HG03460 (cell line): Measurements from ENCODE around the gene ABCD1.
"Not testable (repeated sequence)": the region's sequence is repeated elsewhere in the genome, so short reads cannot be mapped to it uniquely, and the experiment has no call there.

Experiments used
- ATAC-seq: cut with Tn5 transposase; IDR thresholded peaks from one replicate; pipeline ENCODE4 v1.9.1; 2021; ENCODE audit not compliant: unreplicated experiment

ABCD1 gene

GRCh38 chrX:153724252-153725038 is at the start of gene ABCD1, which contains the start of gene BCAP31:
Gene ABCD1 (plus strand): TSS chrX:153724856. CDS start chrX:153725267, 411 bp downstream.
Gene BCAP31 (minus strand): TSS chrX:153724387. CDS start chrX:153723244, 1,143 bp downstream.
- peak; percentile 48 for ATAC-seq

GRCh38 chrX:153681175-153681574 is 43.5 kb upstream of the ABCD1 start:
- ATAC-seq = no peak

- ATAC-seq = not testable (repeated sequence)
Measured at GRCh38 chrX:153683486-153683885, 41.2 kb upstream of the ABCD1 start.

GRCh38 chrX:153684467-153685155 is 40.0 kb upstream of the ABCD1 start:
- no peak for ATAC-seq

- no peak for ATAC-seq
Measured at GRCh38 chrX:153685156-153685536, 39.5 kb upstream of the ABCD1 start.

GRCh38 chrX:153685751-153686696 is 38.6 kb upstream of the ABCD1 start:
- ATAC-seq = no peak

- no peak for ATAC-seq
Measured at GRCh38 chrX:153686711-153687110, 37.9 kb upstream of the ABCD1 start.

GRCh38 chrX:153687121-153688039 is 37.3 kb upstream of the ABCD1 start, which contains the start of gene SLC6A8:
Gene SLC6A8 (plus strand): TSS chrX:153687926. CDS start chrX:153688575, 649 bp downstream.
- no peak for ATAC-seq

GRCh38 chrX:153688071-153688470 is 36.6 kb upstream of the ABCD1 start:
- no peak for ATAC-seq

GRCh38 chrX:153688506-153688905 is 36.1 kb upstream of the ABCD1 start:
- no peak for ATAC-seq

- ATAC-seq = no peak
Measured at GRCh38 chrX:153688911-153689590, 35.6 kb upstream of the ABCD1 start.

GRCh38 chrX:153689654-153690465 is 34.8 kb upstream of the ABCD1 start:
- no peak for ATAC-seq

GRCh38 chrX:153690466-153690865 is 34.2 kb upstream of the ABCD1 start:
- no peak for ATAC-seq

- not testable (repeated sequence) for ATAC-seq
Measured at GRCh38 chrX:153691032-153691827, 33.4 kb upstream of the ABCD1 start.

- ATAC-seq = no peak
Measured at GRCh38 chrX:153692003-153692402, 32.7 kb upstream of the ABCD1 start.

GRCh38 chrX:153692611-153693156 is 32.0 kb upstream of the ABCD1 start:
- no peak for ATAC-seq
